HPDE6-E6E7 (cell line): ENCODE results near the gene PLEKHG4.

Experiments
- DNase-seq: peaks from one replicate; pipeline ENCODE4 v3.0.0; 2011; ENCODE audit warnings: missing footprints; ENCODE audit errors: extremely low spot score

Gene PLEKHG4

GRCh38 chr16:67326472-67327309, 47.4 kb downstream of the PLEKHG4 start, which contains the start of the genes KCTD19 and LRRC36:
KCTD19 (minus strand) TSS chr16:67326741; CDS start chr16:67326707, 34 bp downstream.
LRRC36 (plus strand) TSS chr16:67326815; CDS start chr16:67326863, 48 bp downstream.
- DNase-seq = no peak

GRCh38 chr16:67327743-67328142, 48.4 kb downstream of the PLEKHG4 start:
- no peak for DNase-seq

- DNase-seq = no peak
Observed at GRCh38 chr16:67329901-67330300, 50.6 kb downstream of the PLEKHG4 start.

GRCh38 chr16:67333315-67333714, 54.0 kb downstream of the PLEKHG4 start:
- DNase-seq = no peak

GRCh38 chr16:67336116-67336515, 56.8 kb downstream of the PLEKHG4 start:
- no peak for DNase-seq

GRCh38 chr16:67336648-67337047, 57.3 kb downstream of the PLEKHG4 start:
- DNase-seq = no peak
